ENCODE results near the gene SERPINA6.

Gene SERPINA6

DNA sequence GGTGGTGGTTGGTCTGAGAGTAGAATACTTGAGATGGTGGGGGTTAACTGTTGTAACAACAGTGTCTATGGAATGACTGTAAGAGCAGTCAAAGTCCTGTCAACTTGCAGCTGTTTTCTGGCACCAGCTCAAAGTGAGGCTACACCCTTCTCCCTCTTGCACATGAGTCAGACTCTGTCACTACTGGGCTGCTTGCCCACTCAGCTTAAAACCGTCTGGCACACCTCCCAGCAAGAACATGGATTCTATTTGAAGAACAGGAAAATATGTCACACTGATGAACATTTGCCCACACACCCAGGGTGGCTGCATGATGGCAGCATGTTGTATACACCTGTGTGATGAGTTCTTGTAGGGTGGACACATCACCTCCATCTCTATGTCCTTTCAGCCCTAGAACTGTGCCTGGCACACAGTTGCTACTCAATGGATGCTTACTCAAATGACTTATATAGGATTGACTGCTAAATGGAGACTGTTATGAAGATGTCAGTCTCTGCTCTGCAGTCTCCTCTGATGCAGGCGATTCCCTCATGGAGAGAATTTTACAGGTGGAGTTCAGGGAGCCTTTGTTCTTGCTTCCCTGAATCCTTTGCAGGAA lies 19.3 kb upstream of the SERPINA6 start:
- no peak overlapping the region for H3K4me3 ChIP-seq (replicated peaks; ENCODE audit: low read depth, low read length)
- no peak for DNase-seq (ENCODE audit: extremely low read depth, insufficient read length)
- H3K36me3 ChIP-seq (ENCODE audit: control insufficient read depth, insufficient read depth, low read length): no peaks in the 10 kb centered on the region
- TF ChIP-seq, protein P1, sequence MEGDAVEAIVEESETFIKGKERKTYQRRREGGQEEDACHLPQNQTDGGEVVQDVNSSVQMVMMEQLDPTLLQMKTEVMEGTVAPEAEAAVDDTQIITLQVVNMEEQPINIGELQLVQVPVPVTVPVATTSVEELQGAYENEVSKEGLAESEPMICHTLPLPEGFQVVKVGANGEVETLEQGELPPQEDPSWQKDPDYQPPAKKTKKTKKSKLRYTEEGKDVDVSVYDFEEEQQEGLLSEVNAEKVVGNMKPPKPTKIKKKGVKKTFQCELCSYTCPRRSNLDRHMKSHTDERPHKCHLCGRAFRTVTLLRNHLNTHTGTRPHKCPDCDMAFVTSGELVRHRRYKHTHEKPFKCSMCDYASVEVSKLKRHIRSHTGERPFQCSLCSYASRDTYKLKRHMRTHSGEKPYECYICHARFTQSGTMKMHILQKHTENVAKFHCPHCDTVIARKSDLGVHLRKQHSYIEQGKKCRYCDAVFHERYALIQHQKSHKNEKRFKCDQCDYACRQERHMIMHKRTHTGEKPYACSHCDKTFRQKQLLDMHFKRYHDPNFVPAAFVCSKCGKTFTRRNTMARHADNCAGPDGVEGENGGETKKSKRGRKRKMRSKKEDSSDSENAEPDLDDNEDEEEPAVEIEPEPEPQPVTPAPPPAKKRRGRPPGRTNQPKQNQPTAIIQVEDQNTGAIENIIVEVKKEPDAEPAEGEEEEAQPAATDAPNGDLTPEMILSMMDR (IDR thresholded peaks at IDR 0.05; ENCODE audit: insufficient read depth, low read length, poor library complexity, severe bottlenecking): no peak
- no peaks in the 10 kb centered on the region for H3K27me3 ChIP-seq (replicated peaks; ENCODE audit: control insufficient read depth, insufficient read depth, low read length)

DNA sequence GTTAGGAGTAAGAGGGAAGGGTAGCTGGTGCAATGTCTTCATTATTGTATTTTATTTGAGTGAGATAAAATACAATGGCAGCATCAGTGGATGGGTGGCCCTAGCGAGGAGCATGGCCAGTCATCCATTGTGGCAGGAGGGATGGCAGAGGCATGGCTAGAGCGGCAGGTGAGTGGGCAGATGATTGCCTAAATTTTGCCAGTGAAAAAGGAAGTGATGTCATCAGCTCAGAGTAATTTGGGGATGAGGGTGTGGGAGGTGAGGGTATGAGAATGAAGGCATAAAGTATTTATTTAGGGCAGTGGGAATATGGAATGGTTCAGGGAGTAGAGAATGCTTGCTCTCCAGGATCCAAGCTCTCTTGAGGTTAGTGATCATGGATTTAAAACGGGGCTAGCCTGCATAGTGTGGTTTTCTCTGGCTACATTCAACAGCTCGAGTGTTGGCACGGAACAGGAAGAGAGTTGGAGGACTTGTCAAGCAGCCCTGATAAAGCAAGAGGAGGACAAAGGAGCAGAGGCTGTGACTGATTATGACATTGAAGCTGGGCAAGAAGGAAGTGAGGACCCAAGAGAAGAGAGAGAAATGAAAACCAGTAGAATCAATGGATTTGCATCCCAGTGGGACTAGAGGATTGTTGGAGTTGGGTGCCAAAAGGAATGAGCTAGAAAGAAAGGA lies 18.7 kb upstream of the SERPINA6 start:
- Histone ChIP-seq H3K4me3 (replicated peaks; ENCODE audit: low read depth, low read length) (no peak overlapping the region), H3K36me3 (ENCODE audit: control insufficient read depth, insufficient read depth, low read length) (no peaks in the 10 kb centered on the region), H3K27me3 (replicated peaks; ENCODE audit: control insufficient read depth, insufficient read depth, low read length) (no peaks in the 10 kb centered on the region)
- TF ChIP-seq, protein P1 (IDR thresholded peaks at IDR 0.05; ENCODE audit: insufficient read depth, low read length, poor library complexity, severe bottlenecking): no peak
- DNase-seq (ENCODE audit: extremely low read depth, insufficient read length): no peak

DNA sequence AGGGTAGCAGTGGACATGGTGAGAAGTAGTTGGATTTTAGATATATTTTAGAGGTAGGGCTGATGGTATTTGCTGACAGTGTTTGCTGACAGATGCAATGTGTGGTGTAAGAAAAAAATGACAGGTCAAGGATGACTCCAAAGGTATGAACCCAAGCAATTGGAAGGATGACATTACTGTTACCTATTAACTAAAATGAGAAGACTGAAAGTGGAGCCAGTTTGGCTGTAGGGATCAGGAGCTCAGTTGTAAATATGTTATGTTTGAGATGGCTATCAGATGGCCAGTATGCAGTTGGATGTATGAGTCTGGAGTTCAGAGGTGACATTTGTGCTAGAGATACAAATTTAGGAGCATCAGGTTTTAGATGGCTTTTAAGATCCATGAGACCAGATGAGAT lies 17.4 kb upstream of the SERPINA6 start:
- DNase-seq (ENCODE audit: extremely low read depth, insufficient read length): no peak
- no peaks in the 10 kb centered on the region for H3K27me3 ChIP-seq (replicated peaks; ENCODE audit: control insufficient read depth, insufficient read depth, low read length)
- H3K36me3 ChIP-seq (ENCODE audit: control insufficient read depth, insufficient read depth, low read length): no peaks in the 10 kb centered on the region
- TF ChIP-seq, protein P1 (IDR thresholded peaks at IDR 0.05; ENCODE audit: insufficient read depth, low read length, poor library complexity, severe bottlenecking): no peak
- no peak overlapping the region for H3K4me3 ChIP-seq (replicated peaks; ENCODE audit: low read depth, low read length)

DNA sequence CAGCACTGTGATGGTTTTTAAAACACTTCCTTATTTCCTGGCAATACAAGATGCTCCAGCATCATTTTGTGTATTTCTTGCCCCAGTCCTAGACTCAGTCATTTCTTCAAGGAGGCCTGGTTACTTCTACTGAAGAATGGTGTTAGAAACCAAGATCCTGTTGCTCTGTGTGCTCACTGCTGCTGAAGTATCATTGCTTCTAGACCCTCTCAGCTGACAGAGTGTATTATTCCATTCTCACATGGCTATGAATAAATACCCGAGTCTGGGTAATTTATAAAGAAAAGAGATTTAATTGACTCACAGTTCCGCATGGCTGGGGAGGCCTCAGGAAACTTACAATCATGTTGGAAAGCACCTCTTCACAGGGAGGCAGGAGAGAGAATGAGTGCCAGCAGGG lies 14.9 kb upstream of the SERPINA6 start:
- no peaks in the 10 kb centered on the region for H3K27me3 ChIP-seq (replicated peaks; ENCODE audit: control insufficient read depth, insufficient read depth, low read length)
- no peaks in the 10 kb centered on the region for H3K36me3 ChIP-seq (ENCODE audit: control insufficient read depth, insufficient read depth, low read length)
- no peak overlapping the region for H3K4me3 ChIP-seq (replicated peaks; ENCODE audit: low read depth, low read length)
- DNase-seq (ENCODE audit: extremely low read depth, insufficient read length): no peak
- TF ChIP-seq, protein P1 (IDR thresholded peaks at IDR 0.05; ENCODE audit: insufficient read depth, low read length, poor library complexity, severe bottlenecking): no peak

DNA sequence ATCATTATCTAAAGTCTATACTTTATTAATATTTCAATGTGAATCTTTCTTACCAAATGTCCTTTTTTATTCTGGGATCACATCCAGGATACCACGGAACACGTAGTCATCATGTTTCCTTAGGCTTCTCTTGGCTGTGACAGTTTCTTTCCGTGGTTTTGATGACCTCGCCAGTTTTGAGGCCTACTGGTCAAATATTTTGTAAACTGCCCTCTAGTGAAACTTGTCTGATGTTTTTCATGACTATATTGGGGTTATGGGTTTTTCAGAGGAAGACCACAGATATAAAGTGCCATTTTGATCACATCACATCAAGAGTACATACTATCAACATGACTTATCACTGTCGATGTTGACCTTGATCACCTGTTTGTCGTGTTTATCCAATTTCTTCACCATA lies 14.1 kb upstream of the SERPINA6 start:
- TF ChIP-seq, protein P1 (IDR thresholded peaks at IDR 0.05; ENCODE audit: insufficient read depth, low read length, poor library complexity, severe bottlenecking): no peak
- Histone ChIP-seq H3K27me3 (replicated peaks; ENCODE audit: control insufficient read depth, insufficient read depth, low read length) (no peaks in the 10 kb centered on the region), H3K4me3 (replicated peaks; ENCODE audit: low read depth, low read length) (no peak overlapping the region), H3K36me3 (ENCODE audit: control insufficient read depth, insufficient read depth, low read length) (no peaks in the 10 kb centered on the region)
- DNase-seq (ENCODE audit: extremely low read depth, insufficient read length): no peak
